DMS53 treated with DMSO at 0.1 percent for 48 hours (cell line): ENCODE measurements around the gene CHST15.

Experiments
- DNase-seq: peaks from one replicate; lab custom pipeline; 2025; ENCODE audit not compliant: unreplicated experiment; lab: John Stamatoyannopoulos, UW

CHST15 gene

DNA sequence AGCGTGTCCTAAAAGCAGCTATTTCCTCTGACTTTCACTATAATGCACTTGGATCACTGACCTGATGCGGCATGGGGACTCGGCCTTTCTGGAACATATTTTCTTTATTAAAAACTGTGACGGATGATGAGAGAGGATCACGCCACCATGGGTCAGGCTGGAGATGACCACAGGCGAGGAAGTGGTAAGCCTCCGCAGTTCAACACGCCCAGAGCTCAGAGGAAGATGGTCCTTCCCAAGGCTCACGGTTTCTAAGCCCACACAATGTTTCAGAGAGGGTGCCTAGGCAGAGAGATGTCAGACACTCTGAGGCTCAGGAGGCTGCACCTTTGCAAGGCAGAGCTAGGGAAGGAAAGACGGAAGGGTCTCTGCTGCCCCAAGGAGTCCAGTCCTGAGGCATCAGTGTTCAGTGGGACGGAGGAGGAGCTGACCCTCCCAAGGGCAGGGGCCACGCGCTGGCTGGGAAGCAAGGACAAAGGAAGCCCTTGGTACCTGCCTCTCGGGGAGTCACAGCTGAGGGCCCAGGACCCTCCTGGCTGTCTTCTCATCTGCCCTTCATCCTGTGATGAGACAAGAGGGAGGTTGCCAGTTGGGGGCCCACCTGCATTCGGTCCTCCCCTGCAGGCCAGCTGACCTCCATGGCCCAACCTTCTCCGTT is 9.5 kb downstream of the CHST15 start:
- DNase-seq: no peak

DNA sequence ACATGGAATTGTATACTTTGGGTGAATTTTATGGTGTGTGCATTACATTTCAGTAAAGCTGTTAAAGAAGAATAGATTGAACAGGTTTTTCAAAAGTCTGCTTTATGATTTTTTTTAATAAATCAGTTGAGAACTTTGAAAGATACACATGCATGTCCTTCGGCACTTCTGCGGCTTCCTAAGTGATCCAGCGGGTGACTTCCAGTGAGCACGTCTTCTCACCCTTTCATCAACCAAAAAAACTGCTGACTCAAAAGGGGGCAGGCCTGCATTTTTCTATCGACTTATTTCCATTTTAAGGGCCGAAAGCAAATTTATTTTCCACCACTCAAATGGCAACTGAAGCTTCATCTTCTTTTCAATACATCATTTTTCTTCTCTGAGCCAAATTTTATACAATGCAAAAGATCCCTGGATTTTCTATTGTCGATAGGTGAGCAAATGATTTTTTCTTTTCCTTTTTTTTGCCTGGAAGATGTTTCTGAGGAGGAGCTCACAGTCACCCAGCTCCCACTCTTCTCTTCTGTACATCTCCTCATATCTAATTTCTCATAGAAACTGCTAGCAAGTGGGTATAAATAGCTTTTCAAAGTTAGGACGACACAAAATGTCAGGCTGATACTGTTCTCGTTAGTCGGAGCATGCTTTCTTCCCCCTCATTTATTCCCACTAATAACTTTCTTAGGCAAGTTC is 10.2 kb downstream of the CHST15 start:
- DNase-seq: no peak

DNA sequence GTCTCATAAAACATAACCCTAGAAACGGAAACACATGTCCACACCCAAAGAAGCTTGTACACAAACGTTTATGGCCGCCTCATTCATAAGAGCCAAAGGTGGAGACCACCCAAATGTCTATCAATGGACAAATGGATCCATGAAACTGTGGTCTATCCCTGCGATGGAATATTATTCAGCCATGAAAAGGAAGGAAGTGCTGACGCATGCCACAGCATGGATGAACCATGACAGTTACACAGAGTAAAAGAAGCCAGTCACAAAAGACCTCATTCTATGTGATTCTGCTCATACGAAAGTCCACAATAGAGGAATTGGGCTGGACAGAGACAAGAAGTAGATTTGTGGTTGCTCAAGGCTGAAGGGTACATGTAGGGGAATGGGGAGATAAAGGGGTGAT is 10.8 kb downstream of the CHST15 start:
- no peak for DNase-seq

DNA sequence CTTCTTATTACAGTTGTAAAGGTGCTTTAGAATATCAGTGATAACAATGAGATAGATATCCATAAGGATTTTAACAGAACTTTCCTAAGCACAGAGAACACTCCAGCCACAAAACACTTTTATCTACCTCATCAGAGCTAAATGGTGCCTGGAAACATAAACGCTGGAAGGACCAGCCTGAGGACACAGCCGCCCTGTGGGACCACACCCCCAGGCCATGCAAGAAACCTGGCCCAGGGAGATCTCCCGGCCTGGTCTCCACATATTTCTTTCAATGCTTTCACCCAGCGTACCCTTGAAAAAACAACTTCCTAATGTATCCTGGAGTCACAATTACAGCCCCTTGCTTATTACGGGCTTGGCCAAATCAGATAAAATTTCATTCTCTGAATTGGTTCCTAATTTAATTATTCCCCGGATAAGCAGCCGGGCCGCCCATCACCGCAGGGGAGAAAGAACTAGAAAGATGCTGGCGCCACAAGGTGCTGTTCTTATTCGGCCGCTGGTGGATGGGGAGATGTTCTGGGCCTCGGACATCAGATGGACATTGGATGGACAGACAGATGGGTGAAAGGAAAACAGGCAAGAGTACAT is 11.8 kb downstream of the CHST15 start:
- DNase-seq: no peak

DNA sequence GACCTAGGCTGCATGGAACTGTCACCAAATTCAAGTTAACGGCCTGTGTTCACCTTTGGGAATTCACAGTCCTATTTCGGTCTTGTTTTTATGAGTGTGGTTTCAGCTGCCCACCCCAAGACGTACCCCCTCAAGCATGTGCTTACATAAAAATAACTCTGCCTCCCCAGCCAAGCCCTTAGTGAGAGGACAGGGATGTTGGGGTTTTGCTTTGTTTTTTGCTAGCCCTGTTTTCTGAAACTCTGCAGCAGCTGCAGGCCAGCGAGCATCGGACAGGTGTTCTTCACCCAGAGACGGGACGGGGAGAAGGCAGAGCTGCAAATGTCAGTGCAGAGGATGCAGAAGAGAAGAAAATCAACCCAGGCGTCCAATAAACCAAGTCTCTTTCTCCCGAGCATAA is 13.5 kb downstream of the CHST15 start:
- DNase-seq: no peak

DNA sequence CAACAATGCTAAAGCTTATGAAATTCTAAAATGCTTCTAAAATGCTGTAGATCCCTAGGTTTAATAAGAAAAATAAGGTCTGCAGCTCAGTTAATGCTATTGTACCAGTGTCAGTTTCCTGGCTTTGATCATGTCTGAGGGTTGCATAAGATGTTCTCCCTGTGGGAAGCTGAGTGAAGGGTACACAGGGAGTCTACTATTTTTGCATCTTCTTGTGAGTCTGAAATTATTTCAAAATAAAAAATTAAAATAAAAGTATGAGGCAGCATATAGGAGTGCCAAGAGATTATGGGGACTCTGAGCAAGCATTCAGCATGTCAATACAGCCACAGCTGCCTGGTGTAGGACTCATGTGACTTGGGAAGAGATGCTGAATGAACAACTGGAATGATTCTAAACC is 14.7 kb downstream of the CHST15 start:
- DNase-seq: no peak

DNA sequence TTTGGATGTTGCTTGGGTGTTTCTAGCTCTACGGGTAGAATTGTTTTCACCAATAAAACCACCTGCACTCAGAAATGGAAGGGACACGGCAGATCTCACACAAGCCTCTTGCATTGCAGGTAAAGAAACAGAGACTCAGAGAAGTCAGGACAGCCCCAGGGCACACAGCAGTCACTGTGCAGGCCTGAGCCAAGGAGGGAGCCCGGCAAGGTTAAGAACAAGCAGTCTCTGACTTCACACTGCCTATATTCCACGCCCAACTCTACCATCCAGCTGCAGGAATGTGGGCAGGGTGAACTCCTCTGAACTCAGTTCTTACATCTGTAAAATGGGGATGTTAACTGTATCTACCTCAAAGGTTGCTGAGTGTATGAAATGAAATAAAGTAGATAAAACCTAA is 15.4 kb downstream of the CHST15 start:
- no peak for DNase-seq

DNA sequence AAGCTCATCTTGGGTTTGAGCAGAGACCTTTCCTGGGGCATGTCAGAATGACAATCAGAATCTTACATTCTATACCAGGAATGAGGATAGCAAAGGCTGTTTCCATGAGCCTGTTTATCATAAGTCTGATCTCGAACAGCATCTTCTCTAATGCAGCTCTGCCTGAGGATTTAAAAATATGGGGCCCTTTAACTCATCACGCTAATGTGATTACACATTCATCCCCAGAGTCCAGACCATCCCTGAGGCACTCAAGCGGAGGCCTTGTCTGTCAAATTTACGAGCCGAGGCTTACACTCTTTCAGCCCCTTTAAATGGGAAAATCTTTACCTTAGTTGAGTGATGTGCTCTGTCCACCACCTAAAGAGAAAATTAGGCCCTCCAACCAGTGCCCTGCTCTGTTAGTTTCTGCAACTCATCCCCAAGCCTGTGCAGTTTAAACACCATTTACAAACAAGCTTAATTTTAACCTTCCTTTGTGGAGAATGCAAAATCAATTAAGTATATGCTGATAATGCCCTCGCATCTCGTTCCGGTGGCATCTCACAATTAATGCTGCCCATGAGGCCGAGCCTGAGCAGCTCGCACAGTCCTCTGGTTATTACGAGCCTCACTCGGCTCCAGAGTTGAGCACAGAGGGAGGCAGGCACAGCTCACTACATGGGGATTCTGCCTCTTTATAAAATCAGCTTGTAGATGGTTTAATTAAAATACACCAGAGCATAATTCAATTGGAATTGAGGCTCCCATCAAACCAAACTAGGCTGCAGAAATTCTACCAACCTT is 16.0 kb downstream of the CHST15 start:
- no peak for DNase-seq

DNA sequence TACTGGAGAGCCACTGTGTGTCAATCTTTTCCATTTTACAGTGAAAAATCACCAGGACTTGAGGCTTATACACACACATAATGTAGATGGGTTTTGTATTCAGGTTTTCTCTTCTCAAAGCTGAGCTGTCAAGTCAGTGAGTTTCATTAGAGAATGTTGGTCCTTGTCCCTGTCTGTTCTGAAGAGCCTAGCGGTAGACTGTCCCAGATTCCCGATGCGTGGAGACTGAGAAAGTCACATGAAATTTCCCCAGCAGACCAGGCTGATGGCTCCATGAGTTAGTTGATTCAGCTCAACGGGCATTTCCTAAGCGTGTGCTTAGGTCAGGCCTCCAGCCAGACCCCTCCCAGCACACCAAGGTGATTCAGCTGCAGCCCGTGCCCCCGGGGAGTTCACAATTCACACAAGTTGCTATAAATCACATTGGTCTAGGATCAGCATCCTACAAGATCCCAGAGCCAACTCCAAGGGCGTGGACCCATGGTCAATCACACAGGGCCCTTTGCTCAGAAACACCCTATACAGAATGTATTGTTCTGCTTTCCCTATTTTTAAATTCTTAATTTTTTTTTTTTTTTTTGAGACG is 17.2 kb downstream of the CHST15 start:
- no peak for DNase-seq

DNA sequence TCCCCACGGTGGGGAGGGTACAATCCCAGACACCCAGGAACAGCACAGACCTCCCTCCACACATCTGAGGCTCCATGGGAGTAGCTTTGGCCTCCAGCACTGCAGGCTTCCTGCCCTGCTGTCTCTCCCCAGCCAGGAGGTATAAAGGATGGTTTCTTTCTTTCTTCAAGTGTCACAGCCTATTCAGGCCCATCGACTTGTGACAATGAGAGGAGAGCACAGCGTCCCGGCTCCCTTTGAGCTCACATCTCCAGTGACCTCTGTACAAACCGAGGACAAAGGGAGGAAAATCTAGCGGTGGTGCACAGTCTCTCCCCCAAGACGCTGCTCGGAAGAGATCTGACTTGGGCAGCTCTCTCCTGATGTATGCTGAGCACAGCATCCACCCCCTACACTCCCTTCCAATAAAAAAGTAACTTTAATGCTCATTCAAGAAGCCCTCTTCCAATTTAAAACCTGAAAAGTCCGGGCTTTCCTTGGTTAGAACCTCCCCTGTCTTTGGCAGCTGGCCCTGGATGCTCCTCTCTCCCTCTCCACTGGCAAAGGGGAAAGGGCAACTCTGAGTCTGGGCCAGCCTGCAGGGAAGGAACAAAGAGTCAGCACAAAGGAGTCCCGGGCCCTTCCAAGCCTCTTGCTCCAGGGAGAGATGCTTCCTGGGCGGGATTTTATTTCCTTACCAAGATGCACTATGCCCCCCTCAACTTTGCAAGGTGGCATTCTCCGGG is 18.0 kb downstream of the CHST15 start:
- no peak for DNase-seq

DNA sequence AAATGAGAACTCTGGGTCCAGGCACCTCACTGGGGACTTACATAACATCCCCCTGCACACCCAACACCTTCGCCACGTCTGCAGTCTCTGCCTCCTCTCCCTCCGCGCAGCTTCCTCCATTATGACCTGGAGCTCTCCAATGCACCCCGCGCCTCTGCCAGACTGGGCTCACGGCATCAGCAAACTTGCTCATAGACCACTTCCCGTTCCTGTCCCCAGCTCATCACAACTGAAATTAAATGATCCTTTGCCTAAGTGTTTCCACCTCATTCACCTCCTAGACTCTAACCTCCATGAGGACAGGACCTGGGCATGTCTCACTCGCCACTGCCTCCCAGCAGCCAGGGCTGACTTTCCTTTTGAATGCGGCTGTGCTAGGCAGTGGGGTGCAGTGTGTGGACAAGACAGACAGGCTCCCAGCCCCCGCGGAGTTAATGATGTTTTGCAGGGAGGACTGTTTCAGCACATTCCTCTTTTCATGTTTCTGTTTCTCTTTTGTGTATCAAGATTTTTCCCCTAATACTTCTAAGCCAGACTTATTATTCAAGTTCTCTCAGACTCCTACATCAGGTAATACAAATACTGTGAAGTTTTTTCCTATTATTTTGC is 18.8 kb downstream of the CHST15 start:
- no peak for DNase-seq

DNA sequence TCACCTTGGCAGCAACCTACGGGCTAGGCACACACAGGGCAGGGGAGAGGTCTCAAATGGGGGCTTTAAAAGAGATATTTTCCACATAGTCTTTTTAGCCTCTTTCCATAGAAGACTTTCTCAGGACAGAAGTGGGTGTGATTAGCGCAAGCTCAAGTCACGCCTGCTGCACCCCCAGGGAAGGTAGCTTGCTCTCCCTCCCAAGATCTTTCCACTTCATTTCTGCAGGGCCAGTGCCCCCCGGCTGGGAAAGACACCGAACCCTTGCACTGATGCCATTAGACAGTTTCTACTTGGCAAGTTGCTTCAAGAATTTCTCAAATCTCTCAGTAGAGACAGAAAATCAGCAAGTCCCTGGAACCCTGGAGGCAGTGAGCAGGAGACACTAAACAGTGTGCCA is 19.4 kb downstream of the CHST15 start:
- DNase-seq: no peak

DNA sequence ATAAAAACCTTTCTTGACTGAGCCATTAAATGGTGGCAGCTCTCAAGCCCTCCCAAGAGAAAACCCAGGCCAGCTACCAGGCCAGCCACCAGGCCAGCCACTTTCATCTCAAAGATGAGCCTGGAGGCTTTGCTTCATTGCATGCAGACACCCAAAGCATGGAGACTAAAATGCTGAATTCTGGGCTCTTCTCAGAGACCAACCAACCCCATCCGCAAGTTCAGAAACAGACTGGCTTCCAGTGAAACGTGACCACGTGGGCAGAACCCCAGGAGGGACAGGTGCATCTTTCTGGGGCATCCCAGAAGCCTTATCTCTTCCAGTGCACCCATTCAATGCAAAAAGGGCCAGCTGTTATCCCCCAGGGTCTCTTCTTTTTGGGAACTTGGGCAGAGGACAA is 20.9 kb downstream of the CHST15 start:
- DNase-seq: no peak

DNA sequence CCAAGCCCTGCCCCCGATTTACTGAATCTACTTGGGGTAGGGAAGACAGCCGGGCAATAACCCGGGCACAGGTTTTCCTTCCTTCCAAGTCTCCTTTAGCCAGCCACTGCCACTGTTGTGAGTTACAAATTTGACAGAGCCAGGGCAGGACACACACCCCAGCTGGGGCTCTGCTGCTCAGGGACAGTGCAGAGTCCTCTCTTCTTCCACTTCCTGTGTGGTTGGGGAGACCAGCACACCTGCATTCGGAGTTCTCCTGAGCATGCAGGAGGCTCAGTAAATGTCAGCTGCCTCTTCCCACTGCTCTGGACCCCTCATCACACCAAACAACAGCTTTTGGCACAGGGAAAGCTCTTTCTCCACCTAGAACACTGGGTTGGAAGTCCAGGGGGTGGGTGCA is 21.3 kb downstream of the CHST15 start:
- DNase-seq: no peak

DNA sequence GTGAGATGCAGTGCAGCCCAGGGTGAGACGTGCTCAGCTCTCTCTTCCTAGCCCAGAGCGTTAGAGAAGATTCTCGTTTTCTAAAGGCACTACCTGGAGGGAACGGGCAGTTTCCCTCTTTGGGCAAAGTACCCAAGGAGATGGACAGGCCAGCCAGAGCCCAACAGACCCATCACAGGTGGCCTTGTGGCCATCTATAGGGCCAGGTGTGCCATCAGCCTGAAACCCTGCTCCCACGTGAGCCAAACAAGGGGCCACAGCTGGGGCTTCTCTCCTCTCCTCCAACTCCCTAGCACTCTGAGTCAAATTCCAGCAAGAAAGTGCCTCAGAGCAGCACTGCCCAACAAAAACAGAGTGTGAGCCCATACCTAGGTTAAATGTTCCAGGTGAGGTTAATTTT is 22.3 kb downstream of the CHST15 start:
- no peak for DNase-seq

DNA sequence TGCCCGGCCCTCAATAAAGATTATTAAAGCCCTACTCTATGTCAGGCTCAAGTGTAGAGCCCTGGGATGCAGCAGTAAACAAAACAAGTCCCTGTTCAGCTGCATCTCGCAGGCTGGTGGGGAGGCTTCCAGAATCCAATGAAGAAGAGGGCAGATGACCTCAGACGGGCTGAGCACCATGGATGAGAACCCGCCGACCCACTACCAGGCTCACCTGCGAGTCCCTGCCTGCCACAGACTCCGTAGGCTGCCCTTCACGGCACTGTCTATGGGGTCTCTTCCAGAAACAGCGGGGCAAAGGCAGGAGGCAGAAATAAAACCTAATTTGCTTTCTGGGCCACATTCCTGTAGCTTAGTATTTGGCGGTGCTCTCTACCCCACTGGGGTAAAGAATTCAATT is 22.7 kb downstream of the CHST15 start:
- DNase-seq: no peak

DNA sequence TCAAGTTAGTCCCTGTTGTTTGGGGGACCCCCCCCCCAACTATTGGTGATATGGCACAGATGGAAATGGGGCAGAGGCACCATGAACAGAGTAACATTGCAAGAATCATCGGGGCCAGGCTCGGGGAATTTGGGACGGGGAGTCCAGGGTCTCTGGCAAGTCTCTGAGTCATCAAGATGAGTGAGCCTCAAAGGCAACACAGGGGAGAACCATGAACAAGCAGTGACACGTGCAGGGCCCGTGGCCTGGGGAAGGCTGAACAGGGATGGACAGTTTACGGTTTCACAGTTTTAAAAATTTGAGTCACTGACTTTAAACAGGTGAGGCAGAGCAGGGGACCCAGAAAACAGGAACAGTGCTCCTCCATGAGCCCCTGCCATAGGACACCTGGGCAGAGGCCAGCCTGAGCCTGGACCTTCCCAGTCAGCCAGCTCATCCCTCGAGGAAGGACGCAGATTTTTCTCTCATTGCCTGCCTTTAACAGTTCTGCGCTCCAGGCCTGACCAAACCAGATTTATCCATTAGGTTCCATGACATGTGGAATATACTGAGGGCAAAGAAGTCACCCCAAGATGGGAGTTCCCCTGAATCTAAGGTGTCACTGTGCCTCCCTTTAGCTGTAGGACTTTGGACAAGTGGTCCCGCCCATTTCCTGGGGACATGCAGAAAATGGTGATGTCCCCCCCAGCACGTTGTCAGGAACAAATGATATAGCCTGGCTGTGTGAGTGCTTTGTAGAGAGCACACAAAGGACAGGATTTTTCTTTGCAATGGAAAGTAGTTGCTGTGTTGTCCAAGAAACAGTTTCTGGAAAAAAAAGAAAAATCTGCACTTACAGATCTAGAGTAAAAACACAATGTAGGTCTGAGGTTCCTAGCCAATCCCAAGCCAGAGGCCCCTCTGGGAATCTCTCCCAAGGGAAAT is 23.8 kb downstream of the CHST15 start:
- no peak for DNase-seq

DNA sequence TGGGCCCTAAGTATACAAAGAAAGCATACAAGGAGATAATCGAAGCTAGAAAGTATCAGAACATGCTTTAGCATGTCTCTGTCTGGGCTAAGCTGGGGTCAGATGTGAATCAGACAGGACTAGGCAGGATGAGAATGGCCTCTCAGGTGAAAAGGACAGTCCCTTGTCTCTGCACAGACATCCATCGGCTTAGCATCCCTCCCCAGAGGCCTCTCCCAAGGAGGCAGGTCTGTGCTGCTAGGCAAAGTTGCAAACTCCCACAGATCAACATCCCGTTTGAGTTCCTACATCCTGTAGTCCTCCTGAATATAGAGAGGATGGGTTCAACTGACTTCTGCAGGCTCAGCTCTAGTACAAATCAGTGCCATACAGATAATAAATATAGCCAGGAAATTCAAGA is 24.5 kb downstream of the CHST15 start:
- DNase-seq: no peak

DNA sequence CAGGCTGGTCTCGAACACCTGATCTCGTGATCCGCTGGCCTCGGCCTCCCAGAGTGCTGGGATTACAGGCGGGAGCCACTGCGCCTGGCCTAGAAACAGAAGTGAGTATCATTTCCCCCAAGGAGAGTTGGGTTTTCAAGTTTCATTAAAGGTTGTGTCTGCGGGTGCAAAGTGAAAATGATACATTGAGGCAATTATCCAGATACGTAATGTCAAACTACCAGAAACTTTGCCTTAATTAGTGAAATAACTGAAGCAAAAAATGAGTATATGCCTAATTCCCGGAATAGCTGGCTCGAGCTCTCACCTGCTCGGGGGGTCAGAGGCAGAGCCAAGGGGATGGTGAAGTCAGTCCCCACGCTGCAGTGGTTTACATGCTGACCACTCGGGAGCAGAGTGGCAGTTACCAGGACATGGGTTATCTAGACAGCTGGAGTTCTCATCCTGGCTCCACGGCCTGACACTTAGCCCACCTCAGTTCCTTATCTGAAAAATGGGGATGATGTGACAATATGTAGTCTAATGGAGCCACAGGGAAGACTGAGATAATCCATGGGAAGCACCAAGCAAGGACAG is 25.5 kb downstream of the CHST15 start:
- DNase-seq: no peak
